HFF-Myc (cell line): ENCODE data around the gene IFT80.
"Not testable (repeated sequence)": the region's sequence is repeated elsewhere in the genome, so short reads cannot be mapped to it uniquely, and the experiment has no call there.

ENCODE experiments used
- DNase-seq: peaks from one replicate; pipeline ENCODE4 v3.0.0-alpha.2; 2011; ENCODE audit warnings: low read depth; ENCODE audit errors: extremely low read depth
- H3K4me3 ChIP-seq: replicated peaks from 2 replicates; pipeline ENCODE4 v1.5.1; 2011; ENCODE audit warnings: low read depth, mild to moderate bottlenecking, control low read depth, low read length
- TF ChIP-seq, protein P1 (sequence below): IDR thresholded peaks from 2 replicates; pipeline ENCODE4 v1.5.1; 2012; ENCODE audit warnings: mild to moderate bottlenecking, low read depth, low read length, control low read depth; ENCODE audit errors: missing control alignments

Gene IFT80

DNA sequence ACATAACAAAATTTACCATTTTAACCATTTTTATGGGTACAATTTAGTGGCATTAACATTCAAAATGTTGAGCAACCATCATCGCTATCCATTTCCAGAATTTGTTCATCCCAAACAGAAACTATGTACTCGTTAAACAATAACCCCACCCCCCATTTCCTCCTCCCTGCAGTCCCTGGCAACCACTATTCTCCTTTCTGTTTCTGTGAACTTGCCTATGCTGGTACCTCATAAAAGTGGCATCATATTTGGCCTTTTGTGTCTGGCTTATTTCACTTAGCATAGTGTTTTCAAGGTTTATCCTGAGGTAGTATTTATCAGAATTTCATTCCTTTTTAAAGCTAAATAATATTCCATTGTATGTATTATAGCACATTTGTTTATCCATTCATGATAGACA is 141.4 kb downstream of the IFT80 start:
- DNase-seq: no peak
- TF ChIP-seq, protein P1, sequence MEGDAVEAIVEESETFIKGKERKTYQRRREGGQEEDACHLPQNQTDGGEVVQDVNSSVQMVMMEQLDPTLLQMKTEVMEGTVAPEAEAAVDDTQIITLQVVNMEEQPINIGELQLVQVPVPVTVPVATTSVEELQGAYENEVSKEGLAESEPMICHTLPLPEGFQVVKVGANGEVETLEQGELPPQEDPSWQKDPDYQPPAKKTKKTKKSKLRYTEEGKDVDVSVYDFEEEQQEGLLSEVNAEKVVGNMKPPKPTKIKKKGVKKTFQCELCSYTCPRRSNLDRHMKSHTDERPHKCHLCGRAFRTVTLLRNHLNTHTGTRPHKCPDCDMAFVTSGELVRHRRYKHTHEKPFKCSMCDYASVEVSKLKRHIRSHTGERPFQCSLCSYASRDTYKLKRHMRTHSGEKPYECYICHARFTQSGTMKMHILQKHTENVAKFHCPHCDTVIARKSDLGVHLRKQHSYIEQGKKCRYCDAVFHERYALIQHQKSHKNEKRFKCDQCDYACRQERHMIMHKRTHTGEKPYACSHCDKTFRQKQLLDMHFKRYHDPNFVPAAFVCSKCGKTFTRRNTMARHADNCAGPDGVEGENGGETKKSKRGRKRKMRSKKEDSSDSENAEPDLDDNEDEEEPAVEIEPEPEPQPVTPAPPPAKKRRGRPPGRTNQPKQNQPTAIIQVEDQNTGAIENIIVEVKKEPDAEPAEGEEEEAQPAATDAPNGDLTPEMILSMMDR: no peak
- no peak overlapping the region for H3K4me3 ChIP-seq

DNA sequence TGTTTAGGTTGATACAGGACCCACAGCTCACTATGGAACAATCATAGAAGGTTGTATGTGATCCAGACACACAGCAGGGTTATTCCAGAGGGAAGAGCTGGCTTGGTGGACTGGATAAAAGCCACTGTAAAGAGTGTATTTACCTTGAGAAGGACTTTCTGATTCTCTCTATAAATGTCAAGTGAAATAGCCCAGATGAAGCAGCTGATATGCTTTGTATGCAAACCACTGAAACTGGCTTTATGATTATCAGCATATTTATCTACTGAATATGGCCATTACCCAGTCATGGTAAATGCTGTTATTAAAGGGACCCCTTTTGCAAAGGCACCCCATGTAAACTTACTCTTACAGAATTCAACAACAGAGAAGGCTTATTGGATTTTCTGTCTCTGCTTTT is 145.7 kb downstream of the IFT80 start:
- no peak for DNase-seq
- TF ChIP-seq, protein P1: no peak
- no peak overlapping the region for H3K4me3 ChIP-seq

DNA sequence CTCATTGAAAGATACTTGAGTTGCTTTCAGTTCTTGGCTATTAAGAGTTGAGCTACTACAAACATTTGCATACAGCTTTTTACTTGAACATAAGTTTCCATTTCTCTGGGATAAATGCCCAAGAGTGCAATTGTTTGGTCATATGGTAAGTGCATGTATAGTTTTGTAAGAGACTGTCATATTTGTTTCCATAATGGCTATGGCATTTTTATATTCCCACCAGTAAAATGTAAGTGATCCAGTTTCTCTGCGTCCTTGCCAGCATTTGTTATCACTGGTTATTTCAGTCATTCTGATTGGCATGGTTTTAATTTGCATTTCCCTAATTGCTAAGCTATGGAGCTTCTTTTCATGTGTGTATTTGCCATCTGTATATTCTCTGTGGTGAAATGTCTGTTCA is 151.3 kb downstream of the IFT80 start:
- no peak for DNase-seq
- TF ChIP-seq, protein P1: no peak
- no peak overlapping the region for H3K4me3 ChIP-seq

DNA sequence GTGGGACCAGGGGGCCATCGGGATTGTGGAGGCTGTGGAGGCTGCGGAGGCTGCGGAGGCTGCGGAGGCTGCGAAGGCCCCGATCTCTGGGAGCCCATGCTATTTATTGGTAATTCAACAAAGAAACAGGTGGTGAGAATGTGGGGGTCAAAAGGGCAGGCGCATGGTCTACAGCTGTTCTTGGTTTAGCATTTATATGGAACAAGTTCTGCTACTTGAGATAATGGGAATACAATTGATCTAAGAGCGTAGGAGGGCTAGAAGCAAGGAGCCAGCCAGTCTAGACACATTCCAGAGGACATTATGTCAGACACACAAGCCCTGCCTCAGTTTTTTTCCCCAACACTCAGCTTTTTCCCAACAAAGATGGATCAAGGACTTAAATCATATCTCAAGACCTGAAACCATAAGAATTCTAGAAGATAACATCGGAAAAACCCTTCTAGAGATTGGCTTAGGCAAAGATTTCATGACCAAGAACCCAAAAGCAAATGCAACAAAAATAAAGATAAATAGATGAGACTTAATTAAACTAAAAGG is 153.7 kb downstream of the IFT80 start:
- DNase-seq: no peak
- no peak overlapping the region for H3K4me3 ChIP-seq
- TF ChIP-seq, protein P1: no peak

DNA sequence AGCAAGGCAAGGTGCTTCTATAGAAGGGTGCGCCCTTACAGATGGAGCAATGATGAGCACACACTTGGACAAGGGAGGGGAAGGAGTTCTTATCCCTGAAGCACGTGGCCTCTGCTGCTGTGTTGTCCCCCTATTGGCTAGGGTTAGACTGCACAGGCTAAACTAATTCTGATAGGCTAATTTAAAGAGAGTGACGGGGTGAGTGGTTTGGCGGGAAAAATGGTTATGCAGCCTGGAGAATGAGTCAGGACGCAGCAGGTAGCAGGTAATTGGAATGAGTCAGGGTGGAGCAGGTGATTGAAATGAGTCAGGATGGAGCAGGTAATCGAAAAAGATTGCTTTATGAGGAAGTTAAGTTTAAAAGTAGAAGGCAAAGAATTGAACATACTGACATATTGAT is 158.3 kb downstream of the IFT80 start:
- H3K4me3 ChIP-seq, DNase-seq: not testable (repeated sequence)

DNA sequence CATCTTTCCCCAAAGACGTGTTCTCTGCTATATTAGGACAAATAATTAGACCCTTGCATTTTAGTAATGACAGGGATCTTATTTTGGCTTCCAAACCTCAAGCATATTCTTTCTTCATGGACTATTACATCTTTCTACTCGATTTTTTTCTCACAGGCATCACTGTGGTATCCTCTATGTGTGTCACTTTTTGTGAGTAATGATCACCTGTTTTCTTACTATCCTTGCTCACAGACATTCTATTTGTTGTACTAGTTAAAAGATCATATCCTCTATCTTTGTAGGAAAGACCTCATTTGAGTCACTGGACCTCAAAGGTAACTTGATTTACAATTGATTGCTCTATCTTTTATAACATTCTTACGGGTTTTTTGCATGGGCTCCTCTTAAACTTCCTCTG is 167.0 kb downstream of the IFT80 start:
- DNase-seq: no peak
- H3K4me3 ChIP-seq: no peak overlapping the region
- TF ChIP-seq, protein P1: no peak

DNA sequence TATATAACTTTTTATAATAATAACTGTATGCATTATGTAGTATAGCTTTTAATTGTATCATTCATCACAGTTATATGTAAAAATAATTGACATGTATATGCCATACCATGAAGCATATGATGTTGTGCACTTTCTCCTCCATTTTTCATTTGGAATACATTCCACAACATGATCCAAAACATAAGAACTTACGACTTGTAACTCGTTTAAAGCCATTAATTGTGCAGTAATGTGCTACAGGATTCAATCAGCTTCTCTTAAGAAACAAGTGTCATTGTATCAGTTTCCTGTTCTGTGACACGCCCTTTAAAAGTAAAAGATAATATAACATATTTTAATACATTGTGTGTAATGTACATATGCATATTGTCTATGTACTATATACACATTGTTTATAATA is 171.6 kb downstream of the IFT80 start:
- TF ChIP-seq, protein P1: no peak
- H3K4me3 ChIP-seq: no peak overlapping the region
- no peak for DNase-seq
